NT2/D1 (cell line): ENCODE results near the gene FOXP1.

Experiments
- SUZ12 ChIP-seq: IDR thresholded peaks from 2 replicates; pipeline ENCODE4 v1.6.1; 2011; ENCODE audit not compliant: insufficient read length, insufficient read depth; ENCODE audit errors: extremely low read depth
- ZNF274 ChIP-seq: IDR thresholded peaks from 2 replicates; pipeline ENCODE4 v1.6.1; 2011; ENCODE audit warnings: mild to moderate bottlenecking, low read depth, low read length

- no peak for TF ChIP-seq ZNF274
- no peak for TF ChIP-seq SUZ12
Measured at GRCh38 chr3:71560665-71561064, 22.9 kb downstream of the FOXP1 start.
